Globus pallidus (tissue), 1 donor: ENCODE results near the gene CACNG6.
"Not testable (repeated sequence)": the region's sequence is repeated elsewhere in the genome, so short reads cannot be mapped to it uniquely, and the experiment has no call there.

Experiments used
- DNase-seq: peaks from one replicate; pipeline ENCODE4 v3.0.0-alpha.2; 2015; ENCODE audit warnings: low spot score

Gene CACNG6, protein sequence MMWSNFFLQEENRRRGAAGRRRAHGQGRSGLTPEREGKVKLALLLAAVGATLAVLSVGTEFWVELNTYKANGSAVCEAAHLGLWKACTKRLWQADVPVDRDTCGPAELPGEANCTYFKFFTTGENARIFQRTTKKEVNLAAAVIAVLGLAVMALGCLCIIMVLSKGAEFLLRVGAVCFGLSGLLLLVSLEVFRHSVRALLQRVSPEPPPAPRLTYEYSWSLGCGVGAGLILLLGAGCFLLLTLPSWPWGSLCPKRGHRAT

DNA sequence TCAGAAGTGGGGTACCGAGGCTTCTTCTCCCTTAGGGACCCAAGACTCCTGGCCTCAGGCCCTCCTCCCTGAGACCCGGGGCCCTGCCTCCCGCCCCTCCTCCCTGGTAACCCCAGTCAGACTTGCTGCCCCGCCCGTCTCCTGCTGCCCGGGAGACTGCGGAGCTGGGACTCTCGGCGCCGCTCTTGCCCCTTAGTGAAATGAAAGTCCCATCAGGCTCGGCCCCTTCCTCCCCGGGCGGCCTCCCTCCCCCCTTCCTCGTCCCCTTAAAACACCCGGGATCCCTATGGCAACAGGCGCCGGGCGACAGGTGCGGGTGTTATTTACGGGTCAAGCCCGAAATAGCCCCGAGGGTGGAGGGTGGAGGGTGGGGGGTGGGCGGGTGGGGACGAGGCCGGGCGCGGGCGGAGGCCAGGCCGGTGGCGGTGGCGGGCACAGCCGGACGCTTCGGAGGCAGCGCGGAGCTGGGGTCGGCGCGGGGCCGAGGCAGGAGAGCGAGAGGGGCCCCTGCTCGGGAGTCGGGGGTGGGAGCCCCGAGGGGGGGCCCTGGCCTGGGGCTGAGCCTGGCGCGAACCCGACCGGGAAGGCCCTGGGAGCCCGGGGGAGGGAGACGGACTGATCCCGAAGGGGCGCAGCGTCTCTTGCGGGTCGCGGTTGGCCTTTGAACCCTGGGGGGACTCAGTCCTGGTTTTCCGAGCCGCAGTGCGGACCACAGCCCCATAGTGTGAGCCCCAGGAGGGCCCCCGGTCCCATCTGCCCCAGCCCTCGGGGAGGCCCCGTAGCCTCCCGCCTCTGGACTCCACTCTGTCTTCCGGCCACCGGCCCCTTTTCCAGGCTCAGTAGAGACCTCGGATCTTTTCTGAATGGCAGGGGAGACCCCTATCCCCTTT, at the start of gene CACNG6:
Gene CACNG6, plus strand, starts transcription at position 414 of the 890 bp plus-strand sequence. CDS start 1,241 bp downstream, outside the sequence.
- DNase-seq: no peak

DNA sequence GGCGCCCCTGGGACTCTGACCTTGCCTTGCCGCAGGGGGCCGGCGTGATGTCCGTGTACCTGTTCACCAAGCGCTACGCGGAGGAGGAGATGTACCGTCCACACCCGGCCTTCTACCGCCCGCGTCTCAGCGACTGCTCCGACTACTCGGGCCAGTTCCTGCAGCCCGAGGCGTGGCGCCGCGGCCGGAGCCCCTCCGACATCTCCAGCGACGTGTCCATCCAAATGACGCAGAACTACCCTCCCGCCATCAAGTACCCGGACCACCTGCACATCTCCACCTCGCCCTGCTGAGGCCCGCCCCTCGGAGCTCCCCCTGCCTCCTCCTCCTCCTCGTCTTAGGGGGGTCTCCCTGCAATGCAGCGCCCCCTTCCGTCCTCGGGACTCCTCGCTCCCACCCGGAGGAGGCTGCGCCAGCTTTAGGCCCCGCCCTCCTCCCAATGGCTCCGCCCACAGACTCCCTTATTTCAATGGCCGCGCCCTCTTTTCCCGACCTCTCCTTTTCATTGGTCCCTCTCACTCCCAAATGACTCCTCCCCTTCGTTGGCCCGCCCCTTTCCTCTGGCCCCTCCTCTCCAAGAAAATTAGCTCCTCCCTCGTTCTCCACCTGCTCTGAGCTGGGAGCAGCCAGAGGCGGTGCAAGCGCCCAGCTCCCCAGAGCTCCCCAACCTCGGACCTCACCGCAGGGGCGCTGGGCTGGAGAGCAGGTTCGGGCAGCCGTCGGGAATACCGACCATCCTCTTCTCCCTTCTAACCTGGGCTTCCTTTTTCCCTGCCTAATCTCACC, 49.2 kb upstream of the CACNG6 start:
- no peak for DNase-seq

DNA sequence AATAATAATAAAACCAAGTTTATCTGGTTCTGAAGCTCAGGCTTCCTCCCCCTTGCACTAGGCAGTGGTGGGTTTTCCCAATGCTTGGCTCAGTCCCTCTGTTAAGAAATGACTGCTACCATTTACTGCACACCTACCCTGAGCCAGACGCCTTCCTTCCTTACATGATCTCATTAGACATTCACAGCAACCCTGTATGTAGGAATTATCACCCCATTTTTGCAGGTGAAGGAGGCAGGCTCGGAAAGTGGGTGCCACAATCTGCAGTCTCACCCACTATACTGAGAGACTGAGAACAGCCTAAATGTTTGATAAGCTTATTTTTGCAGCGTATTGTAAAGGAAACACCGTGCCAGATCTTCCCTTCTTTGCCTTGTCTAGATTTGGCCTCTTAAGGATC, 47.0 kb upstream of the CACNG6 start:
- DNase-seq: no peak

DNA sequence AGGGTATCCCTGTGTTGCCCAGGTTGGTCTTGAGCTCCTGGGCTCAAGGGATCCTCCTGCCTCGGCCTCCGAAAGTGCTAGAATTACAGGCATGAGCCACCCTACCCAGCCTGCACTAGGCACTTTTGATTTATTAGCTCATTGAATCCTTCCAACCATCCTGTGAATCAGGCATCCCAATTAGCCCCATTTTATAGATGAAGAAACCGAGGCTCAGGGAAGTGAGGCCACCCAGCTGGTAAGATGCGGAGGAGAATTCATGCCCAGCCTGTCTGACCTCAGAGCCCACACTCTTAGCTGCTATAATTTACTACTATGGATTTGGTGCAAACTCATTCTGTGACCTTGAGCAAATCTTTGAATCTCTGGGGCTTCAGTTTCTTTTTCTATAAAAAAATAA, 46.5 kb upstream of the CACNG6 start:
- DNase-seq: no peak

- DNase-seq: no peak
These were observed 46.0 kb upstream of the CACNG6 start for GRCh38 chr19:53945441-53945840.

DNA sequence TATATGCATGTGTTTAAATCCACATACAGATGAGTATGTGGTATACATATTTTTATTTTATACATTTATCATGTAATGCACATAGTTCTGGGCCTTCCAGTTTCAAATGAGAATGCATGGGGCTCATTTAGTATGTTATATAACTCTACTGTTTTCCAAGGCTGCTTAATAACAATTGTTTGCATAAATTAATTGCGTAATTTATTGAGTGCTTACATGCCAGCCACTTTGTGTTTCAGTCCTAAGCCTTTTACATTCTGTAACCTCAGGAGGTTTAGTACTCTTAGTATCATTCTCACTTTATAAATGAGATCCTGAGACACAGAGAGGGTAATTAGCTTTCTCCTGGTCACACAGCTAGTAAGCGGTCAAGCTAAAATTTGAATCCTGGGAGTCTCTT, 45.4 kb upstream of the CACNG6 start:
- no peak for DNase-seq

GRCh38 chr19:53947624-53948023, 43.8 kb upstream of the CACNG6 start:
- no peak for DNase-seq

DNA sequence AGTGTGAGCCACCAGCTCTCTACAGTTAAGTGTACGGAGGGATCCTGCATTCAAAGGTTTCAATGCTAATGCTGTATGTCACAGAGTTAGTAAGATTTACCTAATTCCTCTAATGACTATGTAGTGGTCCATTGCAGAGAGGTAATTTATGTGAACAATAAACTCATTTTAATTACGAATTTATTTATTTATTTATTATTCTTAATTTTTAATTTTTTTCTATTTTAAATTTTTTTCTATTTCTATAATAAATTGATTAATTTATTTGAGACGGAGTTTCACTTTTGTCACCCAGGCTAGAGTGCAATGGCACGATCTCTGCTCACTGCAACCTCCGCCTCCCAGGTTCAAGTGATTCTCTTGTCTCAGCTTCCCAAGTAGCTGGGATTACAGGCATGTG, 42.8 kb upstream of the CACNG6 start:
- not testable (repeated sequence) for DNase-seq

GRCh38 chr19:53951436-53951835, 40.0 kb upstream of the CACNG6 start:
- no peak for DNase-seq

- DNase-seq: no peak
These were observed 39.5 kb upstream of the CACNG6 start for GRCh38 chr19:53951947-53952346.

GRCh38 chr19:53953383-53953782, 38.1 kb upstream of the CACNG6 start:
- no peak for DNase-seq

DNA sequence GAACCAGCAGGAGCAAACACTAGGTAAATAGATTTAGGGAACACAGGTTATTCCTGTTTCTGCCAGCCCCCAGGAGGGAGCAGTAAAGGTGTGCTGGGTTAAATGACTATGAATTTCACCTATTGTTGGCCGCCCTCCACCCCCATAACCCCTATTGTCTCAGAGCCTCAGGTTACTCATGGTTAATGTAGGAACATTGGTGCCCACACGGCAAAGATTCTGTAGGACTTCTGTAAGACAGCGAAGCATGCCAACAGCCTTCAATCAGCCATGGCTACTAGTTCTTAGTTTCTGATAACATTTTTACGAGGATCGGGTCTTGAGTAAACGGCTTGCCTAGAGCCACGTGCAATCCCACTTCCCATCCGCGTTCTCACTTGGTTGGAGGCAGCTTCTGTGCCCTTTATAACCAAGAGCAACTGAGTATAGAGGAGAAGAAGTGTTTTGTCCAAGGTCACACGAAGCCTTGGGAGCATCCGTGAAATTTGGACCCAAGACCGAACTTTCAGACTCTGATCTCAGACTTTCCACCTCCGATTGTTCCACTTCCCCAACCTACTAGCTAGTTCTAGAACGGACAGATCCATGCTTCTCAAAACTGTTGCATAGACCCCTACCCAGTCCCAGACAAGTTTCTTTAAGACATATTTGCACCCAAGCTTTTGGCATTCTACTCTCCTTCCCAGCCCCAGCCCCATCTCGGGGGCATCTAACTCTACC, 33.8 kb upstream of the CACNG6 start:
- DNase-seq: no peak

- DNase-seq: peak; percentile 29
These were observed 33.3 kb upstream of the CACNG6 start for GRCh38 chr19:53958168-53958571.

DNA sequence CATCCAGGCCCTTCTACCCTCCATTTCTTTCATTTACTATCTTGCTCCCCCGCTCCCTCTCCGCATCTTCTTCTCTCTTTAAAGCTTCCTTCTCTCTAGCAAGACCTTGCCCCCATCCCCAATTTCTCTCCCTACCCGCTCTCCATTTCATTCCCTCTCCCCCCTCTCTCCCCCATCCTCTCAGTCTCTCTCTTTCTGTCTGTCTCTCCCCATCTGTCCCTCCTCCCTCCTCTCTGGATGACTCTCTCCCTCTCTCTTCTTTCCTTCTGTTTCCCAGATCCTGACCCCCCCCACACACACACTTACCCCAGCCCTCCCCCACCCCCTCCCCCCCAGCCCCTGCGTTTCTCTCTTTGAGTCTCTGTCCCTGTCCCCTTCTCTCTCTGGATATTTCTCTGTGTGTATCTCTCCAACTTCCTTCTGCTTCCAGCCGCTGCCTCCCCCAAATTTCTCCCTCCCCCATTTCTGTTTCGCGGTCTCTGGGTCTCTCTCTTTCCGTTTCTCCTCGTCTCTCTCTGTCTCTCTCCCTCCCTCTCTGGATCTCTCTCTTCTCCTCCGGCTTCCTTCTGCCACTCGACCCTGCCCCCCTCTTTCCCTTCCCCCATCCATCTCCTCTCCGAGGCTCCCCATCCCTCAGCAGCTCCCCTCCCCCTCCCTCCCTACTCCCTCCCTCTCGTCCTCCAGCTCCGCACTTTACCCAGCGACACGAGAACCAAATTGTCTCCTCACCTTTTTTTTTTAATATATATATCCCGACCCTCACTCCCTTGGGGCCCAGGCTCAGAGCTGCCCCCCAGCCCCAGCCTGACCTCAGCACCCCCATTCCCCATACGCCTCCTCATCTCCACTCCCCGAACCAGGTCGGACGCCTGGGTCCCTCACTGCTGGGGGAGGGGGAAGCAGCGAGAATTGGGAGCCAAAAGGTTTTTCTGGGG, 32.3 kb upstream of the CACNG6 start:
- no peak for DNase-seq

DNA sequence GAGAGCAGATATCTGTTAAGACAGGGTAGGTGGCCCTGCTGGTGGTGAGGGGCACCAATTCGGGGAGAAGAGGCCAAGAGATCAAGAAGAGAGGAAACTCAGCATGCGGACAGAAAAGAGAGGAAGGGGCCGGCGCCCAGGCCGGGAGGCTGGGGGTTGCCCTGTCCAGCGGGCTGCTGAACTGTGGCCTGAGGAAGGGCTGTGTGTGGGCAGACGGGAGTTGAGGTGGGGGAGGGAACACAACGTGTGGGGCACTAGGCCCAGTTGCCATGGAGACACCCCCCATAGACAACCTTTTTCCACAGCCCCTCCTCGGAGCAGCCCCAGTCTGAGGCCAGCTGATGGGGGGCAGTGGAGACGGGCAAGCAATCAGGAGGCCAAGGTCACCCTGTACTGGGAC, 31.2 kb upstream of the CACNG6 start:
- no peak for DNase-seq

GRCh38 chr19:53960886-53961285, 30.6 kb upstream of the CACNG6 start:
- no peak for DNase-seq

DNA sequence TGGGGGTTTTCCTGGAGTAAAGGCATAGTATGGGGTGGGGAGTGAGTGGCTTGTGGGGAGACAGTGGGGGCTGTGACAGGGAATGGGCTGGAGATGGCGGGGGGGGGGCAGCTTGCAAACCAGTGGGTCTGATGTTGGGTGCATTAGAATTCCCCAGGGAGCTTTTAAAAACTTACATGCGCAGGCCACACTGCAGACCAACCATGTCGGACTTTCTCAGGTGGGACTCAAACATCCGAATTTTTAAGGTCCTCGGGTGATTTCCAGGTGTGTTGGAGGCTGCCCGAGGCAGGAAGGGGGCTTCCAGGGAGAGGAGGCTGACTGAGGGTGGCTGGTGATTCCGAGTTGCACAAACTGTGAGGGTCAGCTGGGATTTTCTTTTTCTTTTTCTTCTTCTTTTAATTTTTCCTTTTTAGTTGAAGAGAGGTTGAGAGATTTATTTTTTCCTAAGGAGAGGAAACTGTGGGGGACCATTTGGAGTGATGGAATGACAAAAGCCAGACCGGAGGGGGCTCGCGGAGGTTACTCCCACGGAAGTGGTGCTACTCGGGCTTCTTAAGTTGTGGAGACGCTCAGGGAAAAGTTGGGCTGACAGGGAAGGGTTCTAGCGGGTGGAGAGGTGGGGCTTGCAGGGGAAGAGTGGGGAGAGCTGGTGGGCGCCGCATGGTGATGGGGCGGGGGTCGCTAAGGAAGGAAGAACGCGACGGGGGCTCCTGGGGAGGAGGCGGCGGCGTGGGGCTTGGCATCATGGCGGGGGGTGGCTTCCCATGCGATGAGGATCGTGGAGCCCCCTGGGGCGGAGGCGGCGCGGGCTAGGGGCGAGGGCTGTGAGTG, 29.7 kb upstream of the CACNG6 start:
- DNase-seq: no peak

DNA sequence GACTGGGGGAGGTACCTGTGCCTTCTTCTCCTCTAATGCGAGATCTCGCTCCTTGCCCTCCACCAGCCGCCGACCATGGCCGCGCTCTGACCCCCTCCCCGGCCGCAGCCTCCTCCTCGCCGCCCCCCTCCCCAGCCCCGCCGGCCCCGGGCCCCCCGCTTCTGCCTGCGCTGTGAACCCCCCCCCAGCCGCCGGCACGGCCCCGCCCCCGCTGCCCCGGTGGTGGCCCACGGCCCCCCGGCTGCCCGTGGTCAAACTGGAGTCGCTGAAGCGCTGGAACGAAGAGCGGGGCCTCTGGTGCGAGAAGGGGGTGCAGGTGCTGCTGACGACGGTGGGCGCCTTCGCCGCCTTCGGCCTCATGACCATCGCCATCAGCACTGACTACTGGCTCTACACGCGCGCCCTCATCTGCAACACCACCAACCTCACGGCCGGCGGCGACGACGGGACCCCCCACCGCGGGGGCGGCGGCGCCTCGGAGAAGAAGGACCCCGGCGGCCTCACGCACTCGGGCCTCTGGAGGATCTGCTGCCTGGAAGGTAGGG, 28.5 kb upstream of the CACNG6 start, which contains the start of gene CACNG8:
Gene CACNG8, plus strand, starts transcription at position 51 of the 545 bp plus-strand sequence.
- no peak for DNase-seq

- DNase-seq: no peak
These were observed 26.3 kb upstream of the CACNG6 start for GRCh38 chr19:53965091-53965490.
